ENCODE results near the gene MICAL2. TPM values are rescaled to one million over a fixed set of nuclear protein-coding genes. Genes with fewer than 3 reads are reported as not detected.

The MICAL2 gene
- total and polyA plus RNA-seq, 2 of the 8 experiments (the other 6 are each of a cell fraction or from before 2014, with no cell fraction given), result 1.3 to 4.1 TPM

GRCh38 chr11:12155696-12156095, 45.3 kb downstream of the MICAL2 start:
- Histone ChIP-seq H2BK12ac (ENCODE audit: low read depth, low read length) (no peak overlapping the region), H3K9ac (replicated peaks in 1 of 4; ENCODE audit: extremely low read depth in 1 of 4, low read depth in 3 of 4, low read length in 3 of 4) (no peak overlapping the region), H2BK15ac (ENCODE audit: low read length) (no peak overlapping the region), H2BK20ac (ENCODE audit: low read length) (no peak overlapping the region), H3K14ac (ENCODE audit: insufficient read length) (no peak overlapping the region), H4K20me1 (replicated peaks in 1 of 2; ENCODE audit: control insufficient read depth in 1 of 2, insufficient read depth in 2 of 2, low read length in 2 of 2) (no peaks in the 10 kb centered on the region), H3K36me3 (ENCODE audit: control insufficient read depth in 2 of 4, insufficient read depth in 4 of 4, low read length in 3 of 4) (no peaks in the 10 kb centered on the region), H3K23me2 (ENCODE audit: low read depth, low read length) (no peaks in the 10 kb centered on the region), H4K5ac (ENCODE audit: insufficient read length, low read depth, low read length) (no peak overlapping the region), H3K23ac (ENCODE audit: insufficient read length) (no peak overlapping the region), H3K9me3 (ENCODE audit: insufficient read depth in 2 of 2, low read depth in 1 of 2, low read length in 1 of 2) (no peaks in the 10 kb centered on the region), H3K56ac (replicated peaks; ENCODE audit: insufficient read length, low read depth, low read length) (no peak overlapping the region), H3K4me1 (replicated peaks in 1 of 4; ENCODE audit: control insufficient read depth in 3 of 4, insufficient read depth in 4 of 4, low read length in 3 of 4) (no peaks in the 10 kb centered on the region; a peak in 1 of 7 replicates), H3K4me2 (ENCODE audit: insufficient read depth in 1 of 2, low read depth in 2 of 2, low read length in 2 of 2) (no peak overlapping the region), H3K4me3 (ENCODE audit: extremely low read depth in 1 of 4, insufficient read depth in 2 of 4, low read depth in 3 of 4, low read length in 4 of 4) (no peak overlapping the region), H2AFZ (ENCODE audit: low read length) (no peak overlapping the region), H2BK120ac (replicated peaks; ENCODE audit: low read depth, low read length) (no peak overlapping the region), H2AK5ac (ENCODE audit: low read depth, low read length) (no peak overlapping the region), H3K18ac (ENCODE audit: extremely low read depth, low read length) (no peak overlapping the region), H3K79me1 (ENCODE audit: low read depth, low read length) (no peaks in the 10 kb centered on the region), H2BK5ac (ENCODE audit: low read depth, low read length) (no peak overlapping the region), H3K27ac (ENCODE audit: low read depth, low read length) (no peak overlapping the region), H4K8ac (ENCODE audit: extremely low read depth, insufficient read depth, low read length) (no peak overlapping the region), H3K4ac (replicated peaks; ENCODE audit: insufficient read length, low read depth, low read length) (no peak overlapping the region), H3K27me3 (replicated peaks in 1 of 4; ENCODE audit: control insufficient read depth in 3 of 4, extremely low read depth in 1 of 4, insufficient read depth in 3 of 4, low read length in 3 of 4) (no peaks in the 10 kb centered on the region), H4K91ac (replicated peaks; ENCODE audit: insufficient read length, low read length) (no peak overlapping the region), H3K79me2 (ENCODE audit: control insufficient read depth in 1 of 2, insufficient read depth in 2 of 2, low read length in 2 of 2) (no peaks in the 10 kb centered on the region)
- FAIRE-seq (no peak), DNase-seq (ENCODE audit: low read depth in 1 of 2, low spot score in 2 of 2) (no peak)
- 92% methylated on average over 8 of the region's 8 CpGs; no CpG with 5 or more reads in 1 of the 2 experiments for WGBS, 2 experiments (ENCODE audit: extremely low coverage in 1 of 2, insufficient coverage in 1 of 2, insufficient read length in 1 of 2, insufficient replicate concordance in 2 of 2, low coverage in 1 of 2, low lambda C conversion rate in 2 of 2, missing lambda C conversion rate in 1 of 2)
- ChIA-PET CTCF (ENCODE audit: partially characterized antibody) (interaction anchor here (2.4 kb wide), 1 partner anchor 81 kb away, joined by 9 read pairs; no protein-coding TSS in a partner anchor), POLR2A (ENCODE audit: partially characterized antibody) (no interaction called here)
- TF ChIP-seq BACH1 (IDR thresholded peaks at IDR 0.05; ENCODE audit: low read length) (no peak), ASH2L (IDR thresholded peaks at IDR 0.05; ENCODE audit: low read length) (no peak), RNF2 (IDR thresholded peaks at IDR 0.05; ENCODE audit: borderline replicate concordance, low read depth, low read length, missing control alignments, poor library complexity, severe bottlenecking) (no peak), SUZ12 (IDR thresholded peaks at IDR 0.05; ENCODE audit: low read length) (no peak), SP1 (IDR thresholded peaks at IDR 0.05; ENCODE audit: low read depth, low read length) (no peak), RXRA (IDR thresholded peaks at IDR 0.05; ENCODE audit: insufficient read depth, low read depth, low read length) (no peak), RBBP5 (IDR thresholded peaks at IDR 0.05; ENCODE audit: borderline replicate concordance, low read depth, low read length) (no peak), SIRT6 (IDR thresholded peaks at IDR 0.05; ENCODE audit: low read length) (no peak), NANOG (IDR thresholded peaks at IDR 0.05; ENCODE audit: insufficient read depth, low read depth, low read length, poor library complexity, severe bottlenecking) (no peak), ZNF274 (IDR thresholded peaks at IDR 0.05; ENCODE audit: borderline replicate concordance, extremely low read depth, low read length) (no peak)
- TF ChIP-seq, protein P1, sequence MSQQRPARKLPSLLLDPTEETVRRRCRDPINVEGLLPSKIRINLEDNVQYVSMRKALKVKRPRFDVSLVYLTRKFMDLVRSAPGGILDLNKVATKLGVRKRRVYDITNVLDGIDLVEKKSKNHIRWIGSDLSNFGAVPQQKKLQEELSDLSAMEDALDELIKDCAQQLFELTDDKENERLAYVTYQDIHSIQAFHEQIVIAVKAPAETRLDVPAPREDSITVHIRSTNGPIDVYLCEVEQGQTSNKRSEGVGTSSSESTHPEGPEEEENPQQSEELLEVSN (IDR thresholded peaks at IDR 0.05), result no peak
- TF ChIP-seq, protein P2, sequence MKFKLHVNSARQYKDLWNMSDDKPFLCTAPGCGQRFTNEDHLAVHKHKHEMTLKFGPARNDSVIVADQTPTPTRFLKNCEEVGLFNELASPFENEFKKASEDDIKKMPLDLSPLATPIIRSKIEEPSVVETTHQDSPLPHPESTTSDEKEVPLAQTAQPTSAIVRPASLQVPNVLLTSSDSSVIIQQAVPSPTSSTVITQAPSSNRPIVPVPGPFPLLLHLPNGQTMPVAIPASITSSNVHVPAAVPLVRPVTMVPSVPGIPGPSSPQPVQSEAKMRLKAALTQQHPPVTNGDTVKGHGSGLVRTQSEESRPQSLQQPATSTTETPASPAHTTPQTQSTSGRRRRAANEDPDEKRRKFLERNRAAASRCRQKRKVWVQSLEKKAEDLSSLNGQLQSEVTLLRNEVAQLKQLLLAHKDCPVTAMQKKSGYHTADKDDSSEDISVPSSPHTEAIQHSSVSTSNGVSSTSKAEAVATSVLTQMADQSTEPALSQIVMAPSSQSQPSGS (IDR thresholded peaks at IDR 0.05; ENCODE audit: low read length), result no peak

Data from H1 (cell line).